SU-DHL-6 (cell line): Measurements from ENCODE around the gene ALKBH3.

Experiments
- EZH2phosphoT487 ChIP-seq: fragments of 200-600 bp; sonication (generic), shearing (Covaris generic); conservative IDR thresholded peaks from 2 replicates; pipeline ENCODE4 v1.6.1; 2018; ENCODE audit warnings: mild to moderate bottlenecking, antibody characterized with exemption, low read length, moderate library complexity, mixed read lengths
- TF ChIP-seq, protein P1 (sequence below): fragments of 200-600 bp; sonication (generic); IDR thresholded peaks from one replicate; pipeline ENCODE4 v1.5.1; 2017; ENCODE audit warnings: antibody characterized with exemption, mild to moderate bottlenecking, low read length, moderate library complexity; ENCODE audit not compliant: insufficient read depth, poor library complexity, severe bottlenecking

- TF ChIP-seq, protein P1, sequence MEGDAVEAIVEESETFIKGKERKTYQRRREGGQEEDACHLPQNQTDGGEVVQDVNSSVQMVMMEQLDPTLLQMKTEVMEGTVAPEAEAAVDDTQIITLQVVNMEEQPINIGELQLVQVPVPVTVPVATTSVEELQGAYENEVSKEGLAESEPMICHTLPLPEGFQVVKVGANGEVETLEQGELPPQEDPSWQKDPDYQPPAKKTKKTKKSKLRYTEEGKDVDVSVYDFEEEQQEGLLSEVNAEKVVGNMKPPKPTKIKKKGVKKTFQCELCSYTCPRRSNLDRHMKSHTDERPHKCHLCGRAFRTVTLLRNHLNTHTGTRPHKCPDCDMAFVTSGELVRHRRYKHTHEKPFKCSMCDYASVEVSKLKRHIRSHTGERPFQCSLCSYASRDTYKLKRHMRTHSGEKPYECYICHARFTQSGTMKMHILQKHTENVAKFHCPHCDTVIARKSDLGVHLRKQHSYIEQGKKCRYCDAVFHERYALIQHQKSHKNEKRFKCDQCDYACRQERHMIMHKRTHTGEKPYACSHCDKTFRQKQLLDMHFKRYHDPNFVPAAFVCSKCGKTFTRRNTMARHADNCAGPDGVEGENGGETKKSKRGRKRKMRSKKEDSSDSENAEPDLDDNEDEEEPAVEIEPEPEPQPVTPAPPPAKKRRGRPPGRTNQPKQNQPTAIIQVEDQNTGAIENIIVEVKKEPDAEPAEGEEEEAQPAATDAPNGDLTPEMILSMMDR = no peak
- TF ChIP-seq EZH2phosphoT487 = no peak
Measured at GRCh38 chr11:43953521-43953920, 72.9 kb downstream of the ALKBH3 start.
